GM18907 (cell line): ENCODE measurements around the gene PACSIN2.

Experiments
- ATAC-seq: cut with Tn5 transposase; IDR thresholded peaks from one replicate; pipeline ENCODE4 v1.9.1; 2021; ENCODE audit warnings: mild to moderate bottlenecking, moderate library complexity; ENCODE audit not compliant: unreplicated experiment

PACSIN2 gene

DNA sequence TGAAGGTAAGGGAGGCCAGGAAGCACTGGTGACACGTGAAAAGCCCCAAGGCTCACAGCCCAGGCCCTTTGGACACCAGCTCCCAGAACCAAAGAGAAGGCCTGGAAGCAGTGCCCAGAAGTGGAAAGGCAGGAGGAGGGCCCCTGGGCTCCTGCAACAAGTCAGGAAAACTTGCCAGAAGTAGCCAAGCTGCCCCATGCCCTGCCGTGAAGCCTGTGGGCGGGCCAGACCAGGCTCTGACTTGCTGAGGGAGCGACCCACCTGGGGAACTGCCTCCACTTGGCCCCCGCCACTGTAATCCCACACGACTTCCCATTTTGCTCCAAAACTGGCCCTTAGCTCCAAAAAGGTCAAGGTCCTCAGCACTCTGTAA, 106.6 kb downstream of the PACSIN2 start:
- no peak for ATAC-seq

DNA sequence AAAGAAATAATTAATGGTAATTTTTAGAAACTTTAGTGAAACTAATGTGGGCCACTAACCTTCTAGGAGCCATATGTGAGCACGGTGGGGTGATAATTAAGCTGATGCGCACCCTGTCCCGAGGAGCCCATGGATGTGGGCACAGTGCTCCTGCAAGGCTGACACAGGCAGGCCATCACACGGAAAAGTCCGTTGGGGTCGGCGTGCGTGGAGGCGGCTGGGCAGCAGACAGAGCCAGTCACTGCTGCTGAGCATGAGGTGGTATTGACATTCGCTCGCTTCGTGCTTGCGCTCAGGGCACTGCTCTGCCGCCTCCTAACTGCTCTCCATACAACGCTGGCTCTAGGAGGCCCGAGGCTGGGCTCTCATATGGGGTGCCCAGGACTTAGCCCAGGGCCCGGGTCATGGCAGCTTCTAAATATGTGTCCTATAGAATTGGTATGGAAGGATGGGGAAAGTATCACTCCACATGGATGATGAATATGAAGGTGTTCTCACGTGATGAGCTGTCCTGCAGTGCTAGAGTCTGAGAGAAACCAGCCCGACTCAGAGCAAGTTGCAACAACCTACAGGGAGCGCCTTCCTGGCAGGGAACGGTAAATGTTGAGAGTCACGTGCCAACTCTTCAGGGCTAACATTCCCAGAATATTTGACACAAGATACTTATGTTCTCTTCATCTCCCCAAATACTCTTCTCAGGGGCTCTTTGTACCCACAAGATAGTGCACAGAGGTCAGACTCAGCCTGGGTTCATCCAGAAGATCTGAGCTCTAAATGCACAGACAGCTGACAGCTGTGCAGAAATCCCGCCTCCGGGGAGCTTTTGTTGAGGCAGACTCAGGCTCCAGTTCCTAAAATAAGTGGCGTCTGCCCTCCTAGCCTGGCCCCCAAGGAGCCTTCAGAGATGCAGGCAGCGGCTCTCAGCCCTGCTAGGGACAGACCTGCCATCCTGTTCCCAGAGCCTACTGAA, 107.3 kb downstream of the PACSIN2 start:
- no peak for ATAC-seq

- ATAC-seq: no peak
Measured at GRCh38 chr22:42906605-42907348, 108.2 kb downstream of the PACSIN2 start.

GRCh38 chr22:42905702-42906183, 109.2 kb downstream of the PACSIN2 start:
- no peak for ATAC-seq

DNA sequence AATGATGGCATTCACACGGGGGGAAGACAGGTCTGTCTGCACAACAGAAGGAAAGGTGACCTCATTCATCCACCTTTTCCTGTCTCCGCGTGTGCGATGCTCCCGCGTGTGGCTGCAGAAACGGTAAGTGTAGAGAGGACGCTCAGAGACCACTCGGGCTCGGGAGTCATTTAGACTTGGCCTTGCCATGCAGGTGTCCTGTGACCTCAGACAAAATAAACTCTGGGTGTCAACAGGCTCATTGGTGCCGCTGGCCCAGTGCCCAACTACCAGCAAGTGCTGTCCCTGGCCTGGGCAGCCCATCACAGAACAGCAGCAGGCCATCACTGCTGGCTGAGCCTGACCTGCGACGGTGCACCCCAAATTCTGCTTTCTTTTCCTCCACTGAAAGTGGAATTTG, 109.7 kb downstream of the PACSIN2 start:
- no peak for ATAC-seq

DNA sequence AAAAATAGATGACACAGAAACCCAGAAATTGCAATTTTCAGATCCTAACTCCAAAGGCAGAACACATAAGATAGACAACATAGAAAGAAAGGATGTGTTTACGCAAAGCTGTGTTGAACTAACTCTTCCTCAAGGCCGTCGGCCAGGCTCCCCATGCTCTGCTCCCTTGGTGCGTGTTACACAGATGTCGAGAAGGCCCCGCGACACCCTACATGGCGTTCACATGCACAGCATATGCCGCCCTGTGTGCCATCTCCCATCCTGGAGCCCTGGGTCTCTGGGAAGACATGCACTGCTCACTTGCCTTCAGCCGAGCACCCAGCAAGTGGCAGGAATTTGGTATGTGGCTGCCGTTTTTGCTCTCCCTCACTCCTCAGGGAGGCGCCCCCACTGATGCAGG, 110.9 kb downstream of the PACSIN2 start:
- no peak for ATAC-seq

- no peak for ATAC-seq
Measured at GRCh38 chr22:42902875-42903510, 112.0 kb downstream of the PACSIN2 start.

DNA sequence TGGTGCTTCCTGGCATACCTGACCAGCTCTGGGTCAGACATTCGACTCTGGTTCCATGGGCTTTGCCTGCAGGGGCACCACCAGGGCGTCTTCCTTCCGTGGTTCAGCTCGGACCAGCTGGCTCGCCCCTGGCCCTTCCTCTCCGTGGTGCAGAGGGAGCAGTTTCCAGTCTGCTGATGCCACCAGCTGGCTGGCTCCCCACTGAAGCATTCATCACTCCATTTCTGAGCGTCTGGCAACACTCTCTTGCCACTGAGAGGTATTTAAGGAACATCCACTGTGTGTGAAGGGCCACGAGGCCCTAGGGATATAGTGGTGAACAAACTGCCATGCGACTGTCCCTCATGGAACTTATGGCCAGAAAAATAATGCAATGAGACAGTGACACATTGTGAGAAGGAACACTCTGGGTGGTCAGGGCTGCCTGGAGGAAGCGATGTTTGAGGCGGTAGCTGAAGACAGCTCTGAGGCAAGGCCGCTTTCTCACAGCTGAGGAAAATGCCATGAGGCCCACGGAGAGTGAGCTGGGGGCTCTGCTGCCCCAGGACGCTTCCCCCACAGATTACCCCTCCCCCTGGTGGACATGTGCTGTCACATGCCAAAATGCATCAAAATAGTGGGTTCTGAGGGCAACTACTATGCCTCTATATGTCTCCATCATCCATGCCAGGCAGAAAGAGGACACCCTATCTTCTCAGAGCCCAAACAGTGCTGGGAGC, 113.0 kb downstream of the PACSIN2 start:
- ATAC-seq: no peak

DNA sequence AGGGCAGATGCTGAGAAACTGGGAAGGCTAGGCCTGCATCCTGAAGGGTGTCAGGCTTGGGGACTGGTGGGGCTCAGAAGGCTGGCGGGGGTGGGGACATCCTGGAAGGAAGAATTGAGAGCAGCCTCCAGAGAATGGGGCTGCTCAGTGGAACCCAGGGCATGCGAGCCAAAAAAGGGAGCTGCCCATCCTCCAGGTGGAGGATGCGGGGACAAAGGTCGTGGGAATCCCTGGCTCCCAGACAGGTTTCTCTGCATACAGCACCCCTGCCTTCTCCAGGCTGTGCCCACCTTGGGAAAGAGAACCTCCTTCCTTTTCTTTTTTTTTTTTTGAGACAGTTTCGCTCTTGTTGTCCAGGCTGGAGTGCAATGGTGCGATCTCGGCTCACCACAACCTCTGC, 117.0 kb downstream of the PACSIN2 start:
- no peak for ATAC-seq

DNA sequence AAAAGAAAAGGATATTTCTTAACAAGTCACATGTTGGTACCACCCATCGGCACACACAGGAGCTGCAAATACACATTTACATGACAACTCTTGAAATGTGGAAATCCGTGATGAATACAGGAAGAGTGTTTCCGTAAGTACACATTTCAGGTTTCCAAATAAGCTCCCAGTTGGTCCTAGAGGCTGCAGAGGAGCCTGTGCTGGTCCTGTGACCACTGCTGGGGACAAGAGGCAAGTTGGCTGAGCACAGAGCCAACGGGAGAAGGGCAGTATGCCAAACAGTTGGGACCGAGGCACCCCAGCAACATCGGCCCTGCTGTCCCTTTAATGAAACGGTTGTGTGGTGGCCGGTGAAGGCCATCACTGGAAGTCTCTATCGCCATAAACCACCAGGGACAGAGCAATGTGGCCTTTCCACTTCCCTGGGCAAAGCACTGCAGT, 119.4 kb downstream of the PACSIN2 start:
- no peak for ATAC-seq

DNA sequence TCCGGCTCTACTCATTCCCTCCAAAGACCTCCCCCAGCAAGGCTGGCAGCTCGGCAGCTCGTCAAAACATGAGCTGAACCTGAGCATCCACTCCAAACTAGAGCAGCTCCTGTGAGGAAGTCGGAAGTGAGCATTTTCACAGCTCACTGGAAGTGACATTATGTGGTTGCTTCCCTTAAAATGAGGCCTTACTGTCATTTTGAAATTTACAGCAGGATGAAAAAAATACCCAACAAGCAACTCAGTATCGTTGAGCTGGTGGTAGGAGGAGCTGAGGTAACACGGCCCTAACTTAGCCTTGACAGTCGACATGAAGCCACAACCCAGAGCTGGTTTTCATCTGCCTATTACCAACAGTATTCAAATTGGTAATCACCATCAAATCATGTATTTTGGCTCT, 119.9 kb downstream of the PACSIN2 start:
- no peak for ATAC-seq

DNA sequence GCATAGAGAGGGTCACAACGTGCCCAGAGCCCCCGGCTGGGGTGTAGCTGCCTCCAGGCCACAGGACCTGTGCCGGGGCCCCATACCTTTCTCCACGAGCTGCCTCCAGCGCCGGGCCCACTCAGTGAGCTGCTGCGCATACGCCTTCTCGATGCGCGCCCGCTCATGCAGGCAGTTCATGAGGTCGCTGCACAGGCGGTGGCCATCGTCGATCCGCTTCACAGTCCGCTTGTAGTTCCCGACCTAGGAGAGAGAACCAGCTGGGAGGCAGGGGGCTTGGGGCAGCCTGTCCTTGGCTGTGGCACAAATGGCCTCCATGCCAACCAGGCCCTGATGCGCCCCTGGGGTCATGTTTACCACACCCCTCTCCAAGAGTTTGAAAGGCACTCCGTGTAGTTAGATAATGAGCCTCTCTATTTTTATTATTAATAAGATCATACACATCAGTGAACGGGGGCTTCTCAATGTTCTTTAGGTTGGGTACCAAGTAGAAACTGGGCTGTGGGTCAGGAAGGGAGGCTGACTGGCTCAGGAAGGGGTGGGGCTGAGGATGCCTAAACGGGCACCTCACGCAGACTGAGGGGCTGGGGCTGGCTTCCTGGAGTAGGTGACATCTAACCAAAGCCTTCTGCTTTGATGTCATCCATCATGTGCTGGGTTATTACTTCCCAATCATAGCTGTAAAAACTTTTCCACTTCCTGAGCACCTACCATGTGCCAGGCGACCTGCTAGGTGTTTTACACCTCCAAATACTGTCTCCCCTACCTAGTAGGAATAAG, 121.4 kb downstream of the PACSIN2 start:
- no peak for ATAC-seq

GRCh38 chr22:42892571-42893316, 122.2 kb downstream of the PACSIN2 start:
- no peak for ATAC-seq

DNA sequence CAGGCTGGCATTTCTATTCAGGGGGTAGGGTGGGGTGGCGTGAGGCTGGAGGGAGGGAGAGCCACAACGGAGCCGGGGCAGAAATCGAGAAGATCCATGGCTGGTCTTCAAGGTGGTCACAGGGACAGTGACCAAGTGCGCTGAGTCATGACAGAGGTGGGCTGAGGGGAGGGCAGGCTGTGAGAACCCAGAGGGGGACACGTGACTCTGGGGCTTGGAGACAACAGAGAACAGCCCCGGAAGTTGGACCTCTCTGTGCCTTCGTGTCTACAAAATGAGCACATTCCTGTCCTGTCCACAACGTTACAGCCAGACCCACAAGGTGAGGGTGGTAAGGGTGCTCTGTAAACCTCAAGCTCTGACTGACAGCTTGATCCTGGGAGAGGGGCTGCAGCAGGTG, 122.8 kb downstream of the PACSIN2 start:
- no peak for ATAC-seq

- no peak for ATAC-seq
Measured at GRCh38 chr22:42891696-42892095, 123.3 kb downstream of the PACSIN2 start.

GRCh38 chr22:42891008-42891407, 123.9 kb downstream of the PACSIN2 start:
- ATAC-seq: no peak

DNA sequence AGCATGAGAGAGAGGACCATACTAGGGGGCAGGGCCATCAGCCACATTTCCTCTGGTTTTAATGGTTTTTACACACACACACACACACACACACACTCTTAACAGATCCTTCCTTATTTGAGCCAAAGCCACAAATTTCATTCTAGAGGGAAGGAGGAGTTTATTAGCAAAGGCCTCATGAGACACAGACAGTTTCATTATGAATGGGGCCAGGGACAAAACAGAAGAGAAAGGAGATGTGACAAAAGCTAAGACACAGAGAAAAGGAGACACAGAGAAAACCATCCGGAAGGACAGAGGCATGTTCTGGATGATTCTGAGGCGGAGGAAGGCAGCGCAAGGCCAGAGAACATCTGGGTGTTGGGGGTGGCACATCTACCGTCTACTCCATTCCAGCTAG, 125.6 kb downstream of the PACSIN2 start:
- peak; percentile 48 for ATAC-seq

DNA sequence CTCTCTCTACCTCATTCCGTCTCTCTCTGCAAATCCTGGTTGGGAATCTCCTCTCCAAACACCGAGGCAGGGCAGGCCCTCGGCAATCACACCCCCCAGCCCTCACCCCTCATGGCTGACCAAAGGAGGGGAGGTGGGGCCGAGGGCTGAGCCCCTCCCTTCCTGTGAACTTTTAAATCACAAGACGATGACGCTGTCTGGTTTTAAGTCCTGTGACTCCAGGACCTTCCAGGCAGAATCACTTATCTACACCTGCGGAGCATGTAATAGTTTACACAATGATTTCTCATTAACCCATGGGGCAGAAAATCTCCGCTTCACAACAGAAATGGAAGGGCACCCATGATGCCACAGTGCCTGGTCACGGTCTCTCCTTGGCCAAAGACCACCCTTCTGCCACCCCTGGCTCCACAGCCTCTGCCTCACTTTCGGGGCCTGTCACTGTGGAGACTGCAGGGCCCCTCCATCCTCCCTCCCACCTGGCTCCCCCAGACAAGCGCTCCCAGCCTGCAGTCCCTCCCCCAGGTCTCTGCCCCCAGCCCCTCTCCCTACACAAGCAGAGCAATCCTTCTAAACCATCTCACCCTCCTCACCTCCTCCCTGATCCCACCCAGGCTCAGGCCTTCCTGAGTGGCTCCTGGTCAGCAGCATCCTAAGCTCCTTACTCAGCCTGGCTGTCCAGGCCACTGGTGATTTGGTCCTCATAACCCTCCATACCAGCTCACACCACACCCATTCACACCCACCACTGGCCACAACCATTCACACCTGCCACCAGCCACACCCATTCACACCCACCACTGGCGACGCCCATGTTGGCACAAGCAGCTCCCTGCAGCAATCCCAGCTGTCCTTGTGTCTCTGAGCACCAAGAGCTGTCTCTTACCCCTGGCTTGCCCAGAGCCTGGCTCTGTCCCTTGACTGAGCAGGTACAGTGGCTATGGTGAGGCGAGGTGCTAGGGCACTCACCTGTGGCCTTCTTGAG, 127.1 kb downstream of the PACSIN2 start:
- no peak for ATAC-seq
